ENCODE data around the gene SPRED3.

DNA sequence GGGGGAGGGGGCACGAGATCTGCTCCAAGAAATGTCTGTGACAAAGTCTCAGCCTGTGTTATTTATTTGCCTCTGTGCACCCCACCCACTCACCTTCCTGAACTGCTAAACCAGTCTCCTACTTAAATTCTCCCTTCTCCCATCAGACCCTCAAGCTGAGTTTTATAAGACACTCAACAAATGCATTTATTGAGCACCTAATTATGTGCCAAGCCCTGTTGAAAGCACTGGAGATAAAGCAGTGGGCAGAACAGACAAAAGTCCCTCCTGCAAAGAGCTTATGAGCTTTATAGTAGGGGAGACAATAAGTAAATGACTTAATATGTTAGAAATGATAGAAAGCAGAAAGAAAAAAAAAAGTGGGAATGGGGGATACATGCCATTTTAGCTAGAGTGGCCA is 11.0 kb downstream of the SPRED3 start:
- no peak for TF ChIP-seq RAD21 (IDR thresholded peaks at IDR 0.05)
- no peak for TF ChIP-seq CTCF (IDR thresholded peaks at IDR 0.05; ENCODE audit: low read depth, low read length, missing input control)
- no peak for TF ChIP-seq EGR1 (IDR thresholded peaks at IDR 0.05; ENCODE audit: low read depth in 2 of 2)
- no peak for TF ChIP-seq MAX (IDR thresholded peaks at IDR 0.05)
- TF ChIP-seq, protein P1, sequence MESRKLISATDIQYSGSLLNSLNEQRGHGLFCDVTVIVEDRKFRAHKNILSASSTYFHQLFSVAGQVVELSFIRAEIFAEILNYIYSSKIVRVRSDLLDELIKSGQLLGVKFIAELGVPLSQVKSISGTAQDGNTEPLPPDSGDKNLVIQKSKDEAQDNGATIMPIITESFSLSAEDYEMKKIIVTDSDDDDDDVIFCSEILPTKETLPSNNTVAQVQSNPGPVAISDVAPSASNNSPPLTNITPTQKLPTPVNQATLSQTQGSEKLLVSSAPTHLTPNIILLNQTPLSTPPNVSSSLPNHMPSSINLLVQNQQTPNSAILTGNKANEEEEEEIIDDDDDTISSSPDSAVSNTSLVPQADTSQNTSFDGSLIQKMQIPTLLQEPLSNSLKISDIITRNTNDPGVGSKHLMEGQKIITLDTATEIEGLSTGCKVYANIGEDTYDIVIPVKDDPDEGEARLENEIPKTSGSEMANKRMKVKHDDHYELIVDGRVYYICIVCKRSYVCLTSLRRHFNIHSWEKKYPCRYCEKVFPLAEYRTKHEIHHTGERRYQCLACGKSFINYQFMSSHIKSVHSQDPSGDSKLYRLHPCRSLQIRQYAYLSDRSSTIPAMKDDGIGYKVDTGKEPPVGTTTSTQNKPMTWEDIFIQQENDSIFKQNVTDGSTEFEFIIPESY (IDR thresholded peaks at IDR 0.05) = no peak
- no peak for TF ChIP-seq SP1 (IDR thresholded peaks at IDR 0.05)
- no peak for TF ChIP-seq TAF1 (conservative IDR thresholded peaks at IDR 0.05)

Measured in liver (tissue), 3 donors.